GM18867 (cell line): Measurements from ENCODE around the gene MTMR3.

Experiments
- ATAC-seq: cut with Tn5 transposase; IDR thresholded peaks from one replicate; pipeline ENCODE4 v1.9.1; 2021; ENCODE audit warnings: mild to moderate bottlenecking, moderate library complexity; ENCODE audit not compliant: unreplicated experiment

MTMR3 gene

DNA sequence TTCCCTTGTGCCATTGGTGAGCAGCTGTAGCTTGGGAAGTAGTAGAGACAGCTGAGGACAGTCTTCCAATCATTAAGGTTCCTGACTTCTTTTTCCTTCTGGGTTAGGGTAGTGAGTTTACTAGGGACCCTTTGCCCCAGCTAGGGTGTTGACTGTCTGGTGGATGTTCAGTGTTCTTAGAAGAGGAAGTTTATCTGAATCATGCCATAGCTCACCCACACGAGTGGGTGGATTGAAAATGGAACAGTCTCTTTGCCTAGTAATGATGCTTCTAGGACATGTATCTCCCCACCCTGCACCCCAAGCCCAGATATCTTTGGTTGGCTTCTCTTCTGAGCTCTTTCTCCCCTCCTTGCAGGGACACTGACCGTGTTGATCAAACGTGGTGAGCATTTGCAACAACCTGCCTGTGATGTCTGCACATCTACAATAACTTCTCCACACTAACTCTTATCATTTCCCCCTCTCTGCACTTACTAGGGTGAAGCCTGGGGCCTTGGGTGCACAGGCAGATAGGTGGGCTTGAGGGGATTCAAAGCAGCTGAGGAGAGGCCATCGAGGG lies 140.2 kb downstream of the MTMR3 start:
- ATAC-seq, result no peak

DNA sequence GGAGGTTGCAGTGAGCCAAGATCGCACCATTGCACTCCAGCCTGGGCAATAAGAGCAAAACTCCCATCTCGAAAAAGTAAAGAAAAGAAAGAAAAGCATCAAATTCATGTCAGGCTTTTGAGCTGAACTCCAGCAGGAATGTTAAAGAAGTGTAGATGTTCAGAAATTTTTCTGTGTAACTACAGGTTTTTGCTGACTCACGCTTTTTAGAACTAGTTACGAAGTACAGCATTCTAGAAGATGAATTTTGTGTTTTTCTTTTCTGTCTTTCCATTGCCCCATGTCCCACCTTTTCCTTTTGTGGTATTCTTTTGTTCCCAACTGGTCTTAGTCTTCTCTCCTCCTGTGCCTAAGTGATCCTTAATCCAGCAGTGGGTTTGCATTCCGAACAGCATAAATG lies 141.3 kb downstream of the MTMR3 start:
- ATAC-seq, result no peak

DNA sequence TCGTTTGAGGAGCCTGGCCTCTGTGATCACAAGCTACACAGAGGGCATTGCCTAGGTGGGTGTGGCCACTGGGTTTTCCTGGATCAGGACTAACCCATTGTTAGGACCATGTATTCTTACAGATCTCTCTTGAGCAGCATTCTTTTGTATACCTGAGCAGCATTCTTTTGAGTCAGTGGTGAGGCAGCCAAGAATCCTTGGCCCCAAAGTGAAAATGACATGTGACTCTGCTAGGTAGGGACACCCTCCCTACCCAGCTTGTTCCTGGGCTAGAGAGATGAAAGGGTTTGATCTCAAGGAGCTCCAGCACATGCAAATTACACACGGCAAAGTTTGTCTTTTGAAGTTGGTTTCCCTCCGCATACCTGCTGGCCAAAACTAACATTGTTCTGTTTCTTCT lies 142.2 kb downstream of the MTMR3 start:
- ATAC-seq, result no peak

DNA sequence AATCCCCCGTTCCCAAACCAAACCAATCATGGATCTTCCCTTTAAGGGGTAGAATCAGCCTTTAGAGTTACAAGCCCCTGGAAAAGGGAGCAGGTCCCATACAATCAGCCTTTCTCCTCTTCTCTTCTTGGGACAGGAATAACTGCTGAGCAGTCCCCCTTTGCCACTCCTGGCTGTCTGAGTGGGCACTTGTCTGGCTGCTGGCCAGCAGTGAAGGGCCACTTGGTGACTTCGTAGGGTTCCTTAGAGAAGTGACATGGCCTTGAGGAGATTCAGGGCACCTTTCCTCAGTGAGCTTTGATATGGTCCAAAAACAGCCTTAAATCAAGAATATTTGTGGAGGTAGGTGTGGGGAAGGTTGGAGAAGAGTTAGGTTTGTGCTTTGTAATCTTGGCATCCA lies 143.8 kb downstream of the MTMR3 start:
- ATAC-seq, result no peak

DNA sequence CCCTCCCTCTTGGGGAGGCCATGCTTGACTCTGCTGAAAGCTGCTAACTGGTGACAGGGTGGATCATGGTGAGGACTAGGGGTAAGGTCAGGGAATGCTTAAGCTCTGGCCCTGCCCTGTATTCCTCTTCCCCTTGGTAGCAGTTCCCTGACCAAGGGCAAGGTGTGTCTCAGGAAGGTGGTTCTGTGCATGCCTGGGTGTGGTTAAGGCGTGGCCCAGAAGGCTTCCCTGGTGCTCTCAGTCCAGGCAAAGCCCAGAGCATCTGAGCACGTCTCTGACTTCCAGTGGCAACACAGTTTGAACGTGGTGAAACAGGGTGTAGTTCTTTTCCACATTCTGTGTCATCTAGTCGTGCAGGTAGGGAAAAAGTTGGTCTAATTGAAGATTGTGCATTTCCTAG lies 144.2 kb downstream of the MTMR3 start:
- no peak for ATAC-seq

DNA sequence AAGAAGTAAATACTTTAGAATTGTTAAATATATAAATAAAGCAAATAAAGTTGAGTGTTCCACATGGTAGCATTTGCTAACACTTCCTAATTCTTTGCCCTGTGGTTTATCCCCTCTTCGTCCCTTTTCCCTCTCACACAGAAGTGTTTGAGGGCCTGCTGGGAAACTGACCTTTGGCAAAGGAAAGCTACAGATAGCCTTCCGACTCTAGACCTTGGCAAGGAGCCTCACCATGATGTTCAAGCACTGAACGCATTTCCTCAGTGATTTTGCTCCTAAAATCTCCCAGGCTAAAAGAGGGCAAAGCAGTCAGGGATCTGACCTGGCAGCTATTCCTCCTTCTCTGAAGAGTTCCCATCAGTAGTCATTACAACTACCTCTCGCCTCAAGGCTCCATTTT lies 144.8 kb downstream of the MTMR3 start:
- ATAC-seq, result no peak

DNA sequence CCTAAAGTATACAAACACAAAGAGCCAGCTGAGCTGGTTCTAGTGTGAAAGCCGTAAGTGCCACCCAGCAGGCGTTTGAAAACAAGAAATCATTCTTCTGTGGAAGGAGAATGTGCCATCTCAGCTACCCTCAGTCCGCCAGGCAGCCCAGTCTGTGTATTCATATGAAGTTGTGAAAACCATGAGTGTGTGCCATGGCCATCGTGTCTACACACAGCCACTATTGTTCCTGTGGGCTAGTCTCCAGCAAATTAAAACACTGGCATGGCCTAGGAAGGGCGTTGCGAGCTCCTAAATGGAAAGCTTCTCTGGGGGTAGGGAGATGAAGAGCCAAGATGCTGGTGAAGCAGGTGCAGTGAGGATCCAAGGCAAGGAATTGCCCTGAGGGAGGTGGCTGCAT lies 145.8 kb downstream of the MTMR3 start:
- ATAC-seq, result no peak

DNA sequence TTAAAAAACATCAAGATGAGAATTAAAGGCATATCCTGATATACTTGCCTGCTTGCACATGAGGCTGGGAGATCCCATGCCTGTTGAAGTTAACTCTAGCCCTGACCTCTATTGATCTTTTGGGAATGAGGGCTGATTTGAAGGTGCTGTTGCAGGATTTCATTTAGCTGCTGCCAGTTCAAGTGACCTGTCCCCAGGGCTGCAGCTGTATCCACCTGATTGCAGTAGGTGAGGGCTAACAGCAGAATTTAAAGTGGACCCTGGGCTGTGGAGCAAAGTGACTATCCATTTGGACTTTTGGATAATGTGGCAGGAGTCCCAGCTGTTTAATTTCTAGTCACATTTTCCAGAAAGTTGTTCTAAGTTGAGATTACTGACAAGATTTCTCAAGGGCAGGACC lies 146.5 kb downstream of the MTMR3 start:
- no peak for ATAC-seq

DNA sequence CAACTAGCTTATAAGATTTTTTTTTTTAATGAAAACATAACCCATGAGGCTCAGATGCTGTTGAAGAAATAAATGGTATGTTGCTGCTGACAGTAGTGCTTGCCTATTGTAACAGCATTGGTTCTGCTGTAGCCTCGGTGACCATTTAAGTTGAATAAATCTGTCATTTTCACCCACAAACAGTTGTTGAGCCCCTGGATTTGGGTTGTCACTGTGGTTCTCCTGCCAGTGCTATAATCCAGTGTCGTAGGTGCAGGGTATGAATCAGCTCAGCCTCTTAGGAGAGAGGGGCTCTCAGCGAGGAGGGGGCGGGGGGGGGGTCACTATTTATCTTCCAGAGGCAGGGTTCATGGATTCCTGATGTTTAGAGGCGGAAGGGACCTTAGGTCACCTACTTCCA lies 147.4 kb downstream of the MTMR3 start:
- no peak for ATAC-seq

DNA sequence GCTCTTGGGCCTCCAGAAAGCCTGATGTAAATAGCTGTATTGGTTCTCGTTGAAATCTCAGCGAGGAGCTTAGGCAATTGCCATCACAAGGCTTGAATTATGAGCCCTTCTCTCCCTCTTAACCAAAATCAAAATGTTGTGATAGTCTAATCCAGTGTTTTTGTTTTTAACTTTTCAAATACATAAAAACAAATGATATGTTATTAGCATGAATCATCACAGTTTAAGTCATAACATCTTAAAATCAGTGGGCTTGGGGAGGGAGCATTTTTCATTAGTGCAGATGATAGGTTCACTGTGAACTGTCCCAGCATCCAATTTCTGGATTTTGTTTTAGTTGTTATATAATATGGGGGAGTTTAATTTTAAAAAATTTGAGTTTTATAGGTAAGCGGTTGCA lies 148.4 kb downstream of the MTMR3 start:
- no peak for ATAC-seq

DNA sequence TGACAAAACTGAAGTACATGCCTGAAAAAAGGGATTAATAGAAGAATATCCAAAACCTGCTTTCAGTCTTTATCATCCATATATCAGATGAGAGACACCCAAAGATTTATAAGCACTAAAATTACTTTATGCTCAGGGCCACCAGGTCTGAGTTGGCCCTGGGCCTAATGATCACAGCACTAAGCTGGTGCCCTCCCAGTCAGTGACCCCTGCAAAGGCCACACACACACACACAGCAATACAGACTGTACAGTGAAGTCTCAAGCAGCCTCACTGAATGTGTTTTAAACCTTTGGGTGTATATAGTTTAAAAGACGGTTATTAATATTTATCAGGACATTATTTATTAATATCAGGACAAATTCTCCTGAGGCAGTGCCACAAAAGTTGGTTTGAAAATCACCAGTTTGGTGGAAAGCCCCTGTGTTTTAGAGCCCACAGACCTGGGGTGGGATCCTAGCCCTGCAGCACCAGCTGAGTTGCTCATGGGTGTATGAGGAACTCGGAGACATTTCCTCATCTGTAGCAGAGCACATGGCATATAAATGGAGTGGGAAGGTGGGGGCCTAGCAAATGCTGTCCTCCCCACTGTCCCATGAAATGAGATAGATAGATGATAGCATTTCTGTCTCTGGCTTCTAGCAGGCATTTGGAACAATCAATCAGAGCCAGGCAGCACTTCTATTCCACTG lies 148.9 kb downstream of the MTMR3 start:
- no peak for ATAC-seq

DNA sequence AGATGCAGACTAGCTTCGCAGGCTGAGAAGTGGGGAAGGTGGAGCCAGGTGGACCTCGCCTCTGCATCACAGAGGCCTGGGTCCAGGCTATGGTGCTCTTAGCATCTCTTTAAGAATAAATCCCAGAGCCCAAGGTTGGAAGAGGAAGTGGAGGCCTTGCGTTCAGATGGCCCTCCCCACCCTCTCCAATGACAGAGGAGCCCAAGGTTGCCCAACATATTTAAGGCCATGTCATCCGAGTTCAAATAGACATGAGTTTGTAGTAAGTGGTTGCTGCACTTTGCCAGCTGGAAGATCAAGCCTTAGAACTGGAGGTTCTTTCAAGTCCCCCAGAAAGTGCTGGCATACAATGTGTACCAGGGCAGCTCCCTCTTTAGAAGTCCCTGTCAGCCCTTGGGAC lies 150.2 kb downstream of the MTMR3 start:
- no peak for ATAC-seq

DNA sequence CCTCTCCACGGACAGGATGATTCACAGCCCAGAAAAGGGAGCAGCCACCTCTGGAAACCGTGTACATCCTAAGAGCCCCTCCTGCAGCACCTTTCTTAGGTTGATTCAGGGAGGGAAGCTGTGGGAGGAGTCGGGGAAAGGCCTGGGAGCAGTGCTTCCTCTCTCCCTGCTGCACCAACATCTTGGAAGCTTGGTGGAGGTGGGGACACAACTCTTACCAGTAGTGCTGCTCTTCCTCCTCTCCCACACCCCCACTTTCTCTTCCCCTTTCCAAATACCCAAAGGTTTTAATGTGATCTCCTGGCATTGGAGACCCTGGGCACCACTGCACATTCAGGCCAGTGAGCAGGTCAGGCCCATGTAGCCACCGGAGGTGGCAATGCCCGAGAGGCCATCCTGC lies 150.9 kb downstream of the MTMR3 start:
- ATAC-seq, result no peak

DNA sequence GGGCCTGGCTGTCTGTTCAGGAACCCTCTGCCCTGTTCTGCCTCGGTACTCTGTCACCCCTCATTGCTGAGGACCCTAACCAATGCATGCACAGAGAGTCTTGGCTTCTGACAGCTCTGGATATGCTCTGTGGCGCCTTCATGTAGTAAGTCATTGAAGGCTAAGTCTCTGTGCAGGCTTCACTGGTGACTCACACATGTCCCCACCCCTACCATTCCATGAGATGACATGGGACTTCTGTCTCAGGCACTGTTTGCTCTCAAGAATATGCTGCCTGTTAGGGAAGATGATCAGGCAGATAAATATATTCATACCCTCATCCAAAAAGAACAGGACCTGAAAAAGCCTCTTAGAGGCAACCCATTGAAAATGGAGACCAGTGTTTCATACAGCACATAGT lies 153.7 kb downstream of the MTMR3 start:
- ATAC-seq, result no peak

DNA sequence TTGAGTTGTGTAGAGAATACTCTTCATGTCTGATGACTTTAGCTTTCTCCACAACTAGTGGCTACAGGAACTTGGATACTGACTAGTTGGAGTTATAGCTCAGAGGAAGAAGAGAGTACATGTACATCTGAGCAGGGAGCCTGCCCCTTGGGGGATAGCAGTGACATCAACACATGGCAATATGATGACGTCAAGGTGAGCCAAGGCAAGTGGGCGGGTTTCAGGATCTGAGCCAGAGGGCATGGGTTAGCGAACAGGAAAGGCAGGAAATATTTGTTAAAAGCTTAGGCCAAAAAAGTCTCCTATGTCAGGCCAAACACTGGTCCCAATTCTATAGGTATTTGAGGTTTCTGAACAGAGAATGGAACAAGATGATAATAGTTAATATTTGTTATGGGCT lies 155.2 kb downstream of the MTMR3 start:
- ATAC-seq, result no peak

DNA sequence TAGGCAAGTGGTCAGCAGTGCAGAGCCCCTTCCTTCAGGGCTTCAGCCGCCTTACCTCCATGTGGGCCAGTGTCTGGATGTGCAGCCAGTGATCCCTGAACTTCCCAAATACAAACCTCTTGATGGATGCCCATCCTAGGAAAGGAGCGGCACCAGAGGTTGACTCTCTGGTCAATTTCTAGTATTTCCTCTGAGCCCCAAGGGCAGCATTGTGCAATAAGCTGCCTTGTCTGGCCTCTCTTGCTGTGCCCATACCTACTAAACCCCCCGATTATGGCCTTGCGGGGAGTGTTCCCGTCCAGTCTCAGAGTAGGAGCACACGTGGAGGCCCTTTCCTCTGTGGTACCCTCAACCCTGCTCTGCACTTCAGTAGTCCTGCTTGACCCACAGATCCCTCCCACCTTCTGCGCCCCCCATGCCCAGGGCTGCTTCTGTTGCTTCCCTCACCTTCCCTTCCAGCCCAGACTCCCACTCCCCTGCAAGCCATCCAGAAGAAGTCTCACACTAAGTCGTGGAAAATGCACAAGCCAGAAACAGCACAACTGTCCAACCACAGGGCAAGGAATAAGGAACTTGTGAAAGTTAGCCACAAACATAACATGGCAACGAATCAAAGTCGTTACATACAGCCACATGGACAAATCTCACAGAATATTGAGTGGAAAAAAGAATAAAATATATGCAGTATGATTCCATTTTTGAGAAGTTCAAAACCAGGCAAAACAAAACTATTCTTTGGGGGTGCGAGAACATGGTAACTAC lies 157.7 kb downstream of the MTMR3 start:
- no peak for ATAC-seq

DNA sequence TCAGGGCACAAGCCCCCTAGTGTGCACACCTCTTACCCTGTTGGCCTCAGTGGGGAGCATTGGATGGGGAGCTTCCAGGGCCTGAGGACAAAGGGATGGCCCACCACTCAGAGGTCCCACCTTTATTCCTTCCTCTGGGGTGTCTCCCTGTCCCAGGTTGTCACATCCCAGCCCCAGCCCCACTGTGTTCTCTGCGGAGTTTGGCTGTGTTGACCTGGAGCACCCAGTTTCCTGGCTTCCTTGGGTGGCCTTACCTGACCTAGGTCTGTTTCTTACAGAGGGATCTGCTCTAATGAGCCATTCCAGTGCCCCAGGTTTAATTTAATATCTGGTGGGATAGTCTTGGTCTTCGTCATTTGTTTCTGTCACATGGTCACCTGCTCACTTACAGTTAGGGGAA lies 158.5 kb downstream of the MTMR3 start:
- no peak for ATAC-seq

DNA sequence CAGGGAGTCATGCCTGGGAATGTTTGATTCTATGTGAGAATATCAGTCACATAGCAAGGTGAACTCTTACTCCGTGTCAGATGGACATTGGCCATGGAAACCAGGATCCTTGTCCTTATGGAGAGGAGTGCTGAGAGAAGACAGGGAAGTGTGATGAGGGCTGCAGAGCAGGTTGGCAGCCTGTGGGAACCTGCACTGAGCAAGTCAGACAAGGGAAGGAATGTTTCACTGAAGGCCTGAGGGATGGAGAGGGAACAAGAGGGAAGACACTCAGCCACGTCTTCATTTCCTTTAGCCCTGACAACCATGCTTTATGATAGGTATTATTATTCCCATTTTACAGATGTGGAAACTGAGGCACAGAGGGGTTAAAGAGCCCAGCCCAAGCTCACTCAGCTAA lies 158.9 kb downstream of the MTMR3 start:
- ATAC-seq, result no peak

DNA sequence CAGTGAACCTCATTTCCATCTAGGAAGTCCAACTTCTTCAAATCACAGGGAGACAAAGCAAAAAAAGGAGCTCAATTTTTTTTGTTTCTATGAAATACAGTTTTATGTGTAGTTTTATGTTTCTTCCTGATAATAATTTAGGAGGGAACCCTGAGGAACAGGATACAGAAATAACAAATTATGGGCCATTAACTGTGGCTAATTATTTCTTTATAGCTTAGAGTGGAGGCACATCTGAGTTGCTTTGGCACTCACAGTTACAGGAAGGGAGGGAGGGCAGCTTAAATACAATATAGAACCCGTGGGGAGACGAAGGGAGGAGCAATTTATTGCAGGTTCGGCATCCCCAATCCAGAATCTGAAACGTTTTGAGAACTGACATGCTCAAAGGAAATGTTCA lies 160.2 kb downstream of the MTMR3 start:
- no peak for ATAC-seq

DNA sequence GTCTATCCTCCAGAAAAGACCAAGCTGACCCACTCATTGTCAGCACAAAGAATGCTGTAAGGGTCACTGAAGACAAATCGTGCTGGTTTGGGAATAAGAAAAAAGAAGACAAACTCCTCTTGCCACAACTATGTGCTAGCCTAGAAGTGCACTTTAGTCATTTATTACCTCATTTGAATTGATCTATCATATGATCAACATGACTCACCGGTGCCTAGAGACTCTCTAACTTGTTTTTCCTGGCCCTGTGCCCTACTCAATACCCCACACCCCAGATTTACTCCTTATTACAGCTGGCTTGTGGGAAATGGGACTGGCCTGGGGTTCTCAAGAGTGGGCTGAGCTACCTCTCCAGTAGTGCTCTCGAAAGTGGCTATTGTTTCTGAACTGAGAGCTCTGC lies 161.4 kb downstream of the MTMR3 start:
- no peak for ATAC-seq

DNA sequence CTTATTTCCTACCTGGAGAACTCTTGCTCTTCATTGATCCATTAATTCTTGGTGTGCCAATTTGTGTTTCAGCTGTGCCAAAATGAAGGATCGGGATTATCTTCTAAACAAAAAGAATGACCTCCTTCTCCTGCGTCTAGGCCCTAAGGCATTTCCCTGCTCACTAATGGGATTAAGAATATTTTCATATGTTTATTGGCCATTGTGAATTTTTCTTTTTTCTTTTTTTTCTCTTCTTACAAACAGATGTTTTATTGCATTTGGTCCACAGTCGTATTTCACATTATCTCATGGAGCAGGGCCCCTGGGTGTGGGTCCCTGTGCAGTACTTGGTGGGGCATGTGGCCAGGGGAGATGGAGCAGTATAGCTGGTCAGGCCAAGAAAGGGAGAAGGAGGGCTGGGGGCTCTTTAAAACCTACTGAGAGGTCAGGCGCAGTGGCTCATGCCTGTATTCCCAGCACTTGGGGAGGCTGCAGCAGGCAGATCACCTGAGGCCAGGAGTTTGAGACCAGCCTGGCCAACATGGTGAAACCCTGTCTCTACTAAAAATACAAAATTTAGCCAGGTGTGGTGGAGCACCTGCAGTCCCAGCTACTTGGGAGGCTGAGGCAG lies 162.0 kb downstream of the MTMR3 start:
- ATAC-seq, result no peak

DNA sequence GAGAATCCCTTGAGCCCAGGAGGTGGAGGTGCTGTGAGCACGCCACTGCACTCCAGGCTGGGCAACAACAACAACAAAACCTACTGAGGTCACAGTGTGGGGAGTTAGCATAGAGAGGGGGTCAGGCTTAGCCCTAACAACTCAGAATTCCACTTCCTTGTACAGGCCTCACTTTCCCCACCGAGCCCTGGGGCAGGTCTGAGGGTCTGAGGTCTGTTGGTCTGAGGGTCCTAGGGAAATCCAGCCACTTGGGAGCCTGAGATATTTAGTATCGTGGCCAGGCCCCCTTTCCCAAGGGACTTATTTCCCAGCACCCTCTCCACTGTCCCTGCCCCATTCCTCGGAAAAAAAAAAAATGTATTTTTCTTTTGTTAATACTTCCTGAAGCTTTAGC lies 162.5 kb downstream of the MTMR3 start:
- no peak for ATAC-seq
